T-helper 17 cell (primary cell): ENCODE measurements around the gene PEX26. TPM values are rescaled to one million over a fixed set of nuclear protein-coding genes. Genes with fewer than 3 reads are reported as not detected.

Source experiments
- ATAC-seq: fragments of 150-1000 bp; cut with Tn5 transposase; 2 replicates; pipeline ENCODE4 v1.10.0; 2021; ENCODE audit warnings: mild to moderate bottlenecking, moderate library complexity
- DNase-seq, 3 donors: peaks; one replicate each; pipeline versions ENCODE4 v3.0.0 to v3.0.0-alpha.2; 2020 to 2021
- H3K9me3 ChIP-seq: one replicate; pipeline ENCODE4 v1.7.0; 2013; ENCODE audit warnings: low read length, mild to moderate bottlenecking; ENCODE audit not compliant: control insufficient read depth, poor library complexity, severe bottlenecking
- H3K27ac Mint-ChIP-seq: one replicate; pipeline ENCODE4 v1.8.0; 2022; ENCODE audit warnings: mild to moderate bottlenecking, moderate library complexity, mixed read lengths
- H3K27me3 Mint-ChIP-seq: one replicate; pipeline ENCODE4 v1.8.0; 2022; ENCODE audit warnings: mixed read lengths
- H3K36me3 Mint-ChIP-seq: one replicate; pipeline ENCODE4 v1.8.0; 2022; ENCODE audit warnings: low read depth, mixed read lengths
- H3K4me1 Mint-ChIP-seq: one replicate; pipeline ENCODE4 v1.8.0; 2022; ENCODE audit warnings: mild to moderate bottlenecking, mixed read lengths
- H3K4me3 Mint-ChIP-seq: one replicate; pipeline ENCODE4 v1.8.0; 2022; ENCODE audit warnings: mild to moderate bottlenecking, moderate library complexity, mixed read lengths
- total RNA-seq, 4 donors: library from RNA in 2 of 4; stranded (reverse) in 2 of 4; gene quantifications; one replicate each; pipeline ENCODE4 v1.2.3 and lab custom pipeline; 2022 to 2026

The PEX26 gene
- total RNA-seq, 2 donors from 2014 or later, result 28.4 to 37.3 TPM

- H3K36me3 Mint-ChIP-seq, result peaks cover 20% of the 10 kb centered on the region
- H3K4me1 Mint-ChIP-seq, result peaks cover 37% of the 10 kb centered on the region
- no peaks in the 10 kb centered on the region for H3K9me3 ChIP-seq
- H3K4me3 Mint-ChIP-seq, result no peak overlapping the region
- ATAC-seq (no peak), DNase-seq (no peak)
- H3K27ac Mint-ChIP-seq, result peak overlapping the region; percentile 32
- H3K27me3 Mint-ChIP-seq, result no peaks in the 10 kb centered on the region
Observed at GRCh38 chr22:18082467-18082866, 4.7 kb downstream of the PEX26 start.

- ATAC-seq (no peak), DNase-seq (no peak)
- no peak overlapping the region for H3K27ac Mint-ChIP-seq
- peaks cover 34% of the 10 kb centered on the region for H3K4me1 Mint-ChIP-seq
- H3K4me3 Mint-ChIP-seq, result no peak overlapping the region
- H3K9me3 ChIP-seq, result no peaks in the 10 kb centered on the region
- peaks cover 20% of the 10 kb centered on the region for H3K36me3 Mint-ChIP-seq
- no peaks in the 10 kb centered on the region for H3K27me3 Mint-ChIP-seq
Observed at GRCh38 chr22:18083406-18083805, 5.6 kb downstream of the PEX26 start.

GRCh38 chr22:18085188-18085587, 7.4 kb downstream of the PEX26 start:
- peaks cover 19% of the 10 kb centered on the region for H3K36me3 Mint-ChIP-seq
- ATAC-seq (no peak), DNase-seq (no peak)

GRCh38 chr22:18087350-18087855, 9.6 kb downstream of the PEX26 start:
- DNase-seq (no peak), ATAC-seq (no peak)
- Mint-ChIP-seq H3K36me3 (peaks cover 4% of the 10 kb centered on the region), H3K27ac (no peak overlapping the region), H3K4me3 (no peak overlapping the region), H3K4me1 (peaks cover 31% of the 10 kb centered on the region), H3K27me3 (no peaks in the 10 kb centered on the region)
- H3K9me3 ChIP-seq, result no peaks in the 10 kb centered on the region

More at GRCh38 chr22:18085188-18085587, 7.4 kb downstream of the PEX26 start:
- no peaks in the 10 kb centered on the region for H3K27me3 Mint-ChIP-seq
- peaks cover 30% of the 10 kb centered on the region for H3K4me1 Mint-ChIP-seq
- H3K4me3 Mint-ChIP-seq, result no peak overlapping the region
- no peak overlapping the region for H3K27ac Mint-ChIP-seq
- H3K9me3 ChIP-seq, result no peaks in the 10 kb centered on the region

GRCh38 chr22:18088825-18089568, 11.2 kb downstream of the PEX26 start:
- peaks cover 3% of the 10 kb centered on the region for H3K36me3 Mint-ChIP-seq
- H3K27me3 Mint-ChIP-seq, result no peaks in the 10 kb centered on the region
- peaks cover 24% of the 10 kb centered on the region for H3K4me1 Mint-ChIP-seq
- peak overlapping the region; percentile 92 for H3K27ac Mint-ChIP-seq
- DNase-seq (peak in 2 of 3 donors; percentile 18 to 20), ATAC-seq (peak; percentile 47)
- no peaks in the 10 kb centered on the region for H3K9me3 ChIP-seq
- peak overlapping the region; percentile 57 for H3K4me3 Mint-ChIP-seq

GRCh38 chr22:18090286-18090685, 12.5 kb downstream of the PEX26 start:
- H3K36me3 Mint-ChIP-seq, result peaks cover 2% of the 10 kb centered on the region
- peaks cover 24% of the 10 kb centered on the region for H3K4me1 Mint-ChIP-seq
- H3K4me3 Mint-ChIP-seq, result peak overlapping the region; percentile 36
- H3K27ac Mint-ChIP-seq, result peak overlapping the region; percentile 92
- no peaks in the 10 kb centered on the region for H3K9me3 ChIP-seq
- ATAC-seq (no peak), DNase-seq (no peak)
- no peaks in the 10 kb centered on the region for H3K27me3 Mint-ChIP-seq

- no peaks in the 10 kb centered on the region for H3K27me3 Mint-ChIP-seq
- no peak for DNase-seq
- peaks cover 2% of the 10 kb centered on the region for H3K36me3 Mint-ChIP-seq
- H3K4me3 Mint-ChIP-seq, result peak overlapping the region; percentile 92
- H3K9me3 ChIP-seq, result no peaks in the 10 kb centered on the region
- H3K4me1 Mint-ChIP-seq, result peaks cover 24% of the 10 kb centered on the region
- peak overlapping the region; percentile 99 for H3K27ac Mint-ChIP-seq
- ATAC-seq, result peak; percentile 29
Observed at GRCh38 chr22:18091478-18091877, 13.7 kb downstream of the PEX26 start.

GRCh38 chr22:18091916-18092526, 14.2 kb downstream of the PEX26 start:
- Mint-ChIP-seq H3K36me3 (peaks cover 5% of the 10 kb centered on the region), H3K27me3 (no peaks in the 10 kb centered on the region), H3K27ac (peak overlapping the region; percentile 99), H3K4me3 (peak overlapping the region; percentile 92), H3K4me1 (peaks cover 28% of the 10 kb centered on the region)
- no peaks in the 10 kb centered on the region for H3K9me3 ChIP-seq
- DNase-seq (peak in 2 of 3 donors; percentile 19 to 35), ATAC-seq (peak; percentile 82)

- Mint-ChIP-seq H3K27ac (no peak overlapping the region), H3K4me1 (peaks cover 25% of the 10 kb centered on the region), H3K27me3 (no peaks in the 10 kb centered on the region), H3K4me3 (no peak overlapping the region), H3K36me3 (peaks cover 5% of the 10 kb centered on the region)
- H3K9me3 ChIP-seq, result no peaks in the 10 kb centered on the region
- DNase-seq (no peak), ATAC-seq (no peak)
Observed at GRCh38 chr22:18093661-18094060, 15.9 kb downstream of the PEX26 start.

- peaks cover 11% of the 10 kb centered on the region for H3K36me3 Mint-ChIP-seq
- H3K27ac Mint-ChIP-seq, result no peak overlapping the region
- H3K9me3 ChIP-seq, result no peaks in the 10 kb centered on the region
- H3K4me1 Mint-ChIP-seq, result peaks cover 19% of the 10 kb centered on the region
- H3K27me3 Mint-ChIP-seq, result no peaks in the 10 kb centered on the region
- no peak overlapping the region for H3K4me3 Mint-ChIP-seq
- DNase-seq (no peak), ATAC-seq (no peak)
Observed at GRCh38 chr22:18095101-18095805, 17.5 kb downstream of the PEX26 start.

GRCh38 chr22:18096823-18097222, 19.0 kb downstream of the PEX26 start:
- Mint-ChIP-seq H3K4me1 (peaks cover 13% of the 10 kb centered on the region), H3K4me3 (no peak overlapping the region), H3K27ac (peak overlapping the region; percentile 83), H3K36me3 (peaks cover 16% of the 10 kb centered on the region), H3K27me3 (no peaks in the 10 kb centered on the region)
- no peaks in the 10 kb centered on the region for H3K9me3 ChIP-seq
- ATAC-seq, result no peak
- no peak for DNase-seq

- Mint-ChIP-seq H3K27ac (no peak overlapping the region), H3K4me1 (peaks cover 11% of the 10 kb centered on the region), H3K4me3 (no peak overlapping the region), H3K36me3 (peaks cover 25% of the 10 kb centered on the region), H3K27me3 (peaks cover 16% of the 10 kb centered on the region)
- H3K9me3 ChIP-seq, result no peaks in the 10 kb centered on the region
- DNase-seq (no peak), ATAC-seq (no peak)
Observed at GRCh38 chr22:18100781-18101180, 23.0 kb downstream of the PEX26 start.

GRCh38 chr22:18101536-18101935, 23.7 kb downstream of the PEX26 start:
- H3K27me3 Mint-ChIP-seq, result peaks cover 20% of the 10 kb centered on the region
- peaks cover 13% of the 10 kb centered on the region for H3K4me1 Mint-ChIP-seq
- H3K36me3 Mint-ChIP-seq, result peaks cover 27% of the 10 kb centered on the region
- DNase-seq (no peak), ATAC-seq (no peak)
- no peak overlapping the region for H3K4me3 Mint-ChIP-seq
- H3K9me3 ChIP-seq, result no peaks in the 10 kb centered on the region
- no peak overlapping the region for H3K27ac Mint-ChIP-seq
